ENCODE results near the gene HLCS.
A peak's percentile ranks its signal among the peaks of the same experiment; 100 is the strongest.

Gene HLCS

DNA sequence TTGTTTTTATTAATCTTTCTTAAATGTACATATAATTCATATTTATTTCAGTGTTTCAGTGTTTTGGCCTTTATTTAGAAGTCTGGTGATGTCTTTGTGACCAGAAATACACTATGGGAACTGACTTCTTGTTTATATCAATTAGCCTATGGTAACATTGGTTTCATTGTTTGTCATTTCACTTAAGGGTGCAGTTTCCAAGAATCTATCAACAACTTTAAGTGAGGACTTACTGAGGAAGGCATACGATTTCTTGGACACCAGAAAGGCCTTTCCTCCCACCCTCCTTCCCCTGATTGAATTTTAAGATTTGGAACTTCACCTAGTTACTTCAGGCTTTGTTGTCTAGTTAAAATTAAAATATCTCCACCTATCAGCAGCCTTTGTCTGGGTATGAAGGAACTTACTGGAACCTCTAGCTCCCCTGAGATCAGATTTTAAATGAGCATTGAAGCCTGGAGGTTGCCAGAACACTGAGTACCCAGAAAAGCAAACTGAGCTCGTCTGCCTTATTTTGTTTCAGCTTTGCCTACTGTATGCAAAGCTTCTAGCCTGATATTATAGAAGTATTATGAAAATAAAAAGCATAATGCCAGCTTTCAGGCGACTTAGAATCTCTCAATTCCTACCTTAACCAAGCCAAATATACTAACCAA is 34.2 kb downstream of the HLCS start:
- H3K9me3 ChIP-seq (ENCODE audit: control insufficient read depth in 5 of 5, low read length in 5 of 5): no peaks in the 10 kb centered on the region
- H3K27me3 ChIP-seq (ENCODE audit: control insufficient read depth in 5 of 5, insufficient read depth in 4 of 5, low read length in 5 of 5): no peaks in the 10 kb centered on the region
- peaks cover 3 to 38% (median 25%) of the 10 kb centered on the region in 5 donors for H3K36me3 ChIP-seq (ENCODE audit: control insufficient read depth in 5 of 5, insufficient read depth in 5 of 5, low read length in 5 of 5)
- no peak overlapping the region for H3K9ac ChIP-seq (ENCODE audit: low read length in 5 of 5)
- H3K4me3 ChIP-seq (ENCODE audit: low read depth in 1 of 5, low read length in 5 of 5): no peak overlapping the region
- H3K4me1 ChIP-seq (ENCODE audit: control insufficient read depth in 5 of 5, insufficient read depth in 5 of 5, low read length in 5 of 5): peaks cover 0 to 11% (median 4%) of the 10 kb centered on the region in 5 donors
- no peak overlapping the region for H3K27ac ChIP-seq (ENCODE audit: low read depth, low read length)

DNA sequence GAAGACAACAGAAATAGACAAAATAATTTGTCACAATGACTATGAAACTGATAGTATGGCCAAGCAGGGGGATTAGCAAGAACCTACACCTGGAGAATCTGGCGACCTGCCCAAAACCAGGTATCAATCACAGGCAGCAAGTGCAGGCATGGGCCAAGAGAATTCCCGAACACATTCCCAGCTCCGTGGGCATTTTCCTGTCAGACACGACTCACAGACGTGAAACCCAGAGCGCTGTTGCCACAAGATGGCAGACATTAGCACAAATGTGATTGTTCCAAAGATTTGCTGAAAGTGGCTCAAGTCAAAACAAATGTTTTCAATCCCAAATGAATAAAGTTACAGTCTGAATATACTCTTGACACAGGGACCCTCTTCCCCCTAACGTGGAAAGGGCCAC is 36.8 kb downstream of the HLCS start:
- H3K4me1 ChIP-seq (ENCODE audit: control insufficient read depth in 5 of 5, insufficient read depth in 5 of 5, low read length in 5 of 5): peaks cover 0 to 8% (median 4%) of the 10 kb centered on the region in 5 donors
- H3K9ac ChIP-seq (ENCODE audit: low read length in 5 of 5): no peak overlapping the region
- no peaks in the 10 kb centered on the region for H3K9me3 ChIP-seq (ENCODE audit: control insufficient read depth in 5 of 5, low read length in 5 of 5)
- H3K27me3 ChIP-seq (ENCODE audit: control insufficient read depth in 5 of 5, insufficient read depth in 4 of 5, low read length in 5 of 5): no peaks in the 10 kb centered on the region
- H3K27ac ChIP-seq (ENCODE audit: low read depth, low read length): no peak overlapping the region
- H3K36me3 ChIP-seq (ENCODE audit: control insufficient read depth in 5 of 5, insufficient read depth in 5 of 5, low read length in 5 of 5): peaks cover 0 to 30% (median 15%) of the 10 kb centered on the region in 5 donors
- H3K4me3 ChIP-seq (ENCODE audit: low read depth in 1 of 5, low read length in 5 of 5): no peak overlapping the region

DNA sequence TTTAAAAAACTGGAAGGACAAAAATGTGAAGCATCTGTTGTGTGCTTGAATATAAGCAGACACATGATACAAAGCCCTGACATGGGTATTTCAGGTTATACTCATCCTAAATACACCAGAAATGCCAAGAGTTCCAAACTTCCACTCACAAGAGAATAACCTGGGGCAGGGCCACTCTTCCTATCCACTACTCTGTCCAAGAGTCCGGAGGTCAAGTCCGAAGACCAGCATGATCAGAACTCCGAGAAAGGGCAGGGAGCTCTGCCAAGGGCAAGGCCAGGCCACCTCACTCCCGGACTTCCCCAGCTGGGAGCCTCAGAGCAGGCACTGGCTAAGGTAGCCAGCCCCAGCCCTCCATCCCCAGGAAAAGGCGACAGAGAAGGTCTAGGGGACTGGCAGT is 37.5 kb downstream of the HLCS start:
- Histone ChIP-seq H3K9ac (ENCODE audit: low read length in 5 of 5) (peak overlapping the region in 1 of 5 donors; percentile 7), H3K27ac (ENCODE audit: low read depth, low read length) (no peak overlapping the region), H3K27me3 (ENCODE audit: control insufficient read depth in 5 of 5, insufficient read depth in 4 of 5, low read length in 5 of 5) (no peaks in the 10 kb centered on the region), H3K4me3 (ENCODE audit: low read depth in 1 of 5, low read length in 5 of 5) (no peak overlapping the region), H3K4me1 (ENCODE audit: control insufficient read depth in 5 of 5, insufficient read depth in 5 of 5, low read length in 5 of 5) (peaks cover 0 to 5% (median 4%) of the 10 kb centered on the region in 5 donors), H3K9me3 (ENCODE audit: control insufficient read depth in 5 of 5, low read length in 5 of 5) (no peaks in the 10 kb centered on the region), H3K36me3 (ENCODE audit: control insufficient read depth in 5 of 5, insufficient read depth in 5 of 5, low read length in 5 of 5) (peaks cover 0 to 28% (median 15%) of the 10 kb centered on the region in 5 donors)

DNA sequence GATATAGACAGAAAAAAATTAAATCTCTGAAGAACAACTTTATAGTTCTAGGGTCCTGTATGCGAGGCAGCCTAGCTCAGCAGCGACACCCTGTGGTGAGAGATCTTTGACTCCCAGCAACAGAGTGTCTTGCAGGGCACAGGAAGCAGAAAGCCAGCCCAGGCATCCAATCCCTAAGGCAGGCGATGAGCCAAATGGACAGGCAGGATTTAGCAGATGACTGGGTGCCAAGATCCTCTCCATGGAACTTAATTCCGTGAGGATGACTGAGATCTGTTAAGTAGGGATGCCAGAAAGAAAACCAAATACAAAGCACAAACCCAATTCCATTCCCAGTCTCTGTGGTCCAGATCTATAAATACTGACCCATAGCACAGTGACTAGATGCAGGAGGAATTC is 38.8 kb downstream of the HLCS start:
- H3K9ac ChIP-seq (ENCODE audit: low read length in 5 of 5): no peak overlapping the region
- H3K4me1 ChIP-seq (ENCODE audit: control insufficient read depth in 5 of 5, insufficient read depth in 5 of 5, low read length in 5 of 5): peaks cover 0 to 5% (median 4%) of the 10 kb centered on the region in 5 donors
- H3K27me3 ChIP-seq (ENCODE audit: control insufficient read depth in 5 of 5, insufficient read depth in 4 of 5, low read length in 5 of 5): no peaks in the 10 kb centered on the region
- peaks cover 0 to 23% (median 9%) of the 10 kb centered on the region in 5 donors for H3K36me3 ChIP-seq (ENCODE audit: control insufficient read depth in 5 of 5, insufficient read depth in 5 of 5, low read length in 5 of 5)
- H3K27ac ChIP-seq (ENCODE audit: low read depth, low read length): no peak overlapping the region
- H3K4me3 ChIP-seq (ENCODE audit: low read depth in 1 of 5, low read length in 5 of 5): no peak overlapping the region
- no peaks in the 10 kb centered on the region for H3K9me3 ChIP-seq (ENCODE audit: control insufficient read depth in 5 of 5, low read length in 5 of 5)

DNA sequence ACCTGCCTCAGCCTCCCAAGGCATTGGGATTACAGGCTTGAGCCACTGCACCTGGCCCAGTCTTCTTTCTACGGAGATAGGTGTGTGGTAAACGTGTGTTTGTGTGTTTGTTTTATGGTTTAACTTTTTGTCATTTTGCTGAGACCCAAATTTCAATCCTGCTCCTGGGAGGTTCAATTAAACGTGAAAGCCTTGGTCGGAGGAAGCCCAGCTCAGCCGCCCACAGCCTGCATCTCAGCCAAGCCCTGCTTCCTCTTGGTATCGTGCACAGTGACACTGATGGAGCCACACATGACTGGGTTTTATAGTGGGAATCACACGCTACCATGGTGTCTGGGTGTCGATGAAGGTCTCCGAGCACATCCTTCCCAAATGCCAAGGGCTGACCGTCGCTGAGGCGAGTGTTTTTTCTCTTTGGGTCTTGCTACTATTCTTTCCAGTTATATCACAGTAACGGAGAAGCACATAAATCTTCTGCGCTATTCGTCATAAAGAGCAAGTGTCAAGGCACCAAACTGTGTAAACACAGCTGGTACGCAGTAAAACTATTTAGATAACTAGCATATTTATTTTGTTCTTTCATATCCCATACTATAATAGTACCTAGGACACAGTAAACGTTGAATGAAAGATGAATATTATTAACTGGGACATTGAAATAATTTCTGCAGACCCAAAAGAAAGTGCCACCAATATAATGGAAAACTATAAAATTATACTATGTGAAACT is 39.3 kb downstream of the HLCS start:
- H3K27ac ChIP-seq (ENCODE audit: low read depth, low read length): no peak overlapping the region

DNA sequence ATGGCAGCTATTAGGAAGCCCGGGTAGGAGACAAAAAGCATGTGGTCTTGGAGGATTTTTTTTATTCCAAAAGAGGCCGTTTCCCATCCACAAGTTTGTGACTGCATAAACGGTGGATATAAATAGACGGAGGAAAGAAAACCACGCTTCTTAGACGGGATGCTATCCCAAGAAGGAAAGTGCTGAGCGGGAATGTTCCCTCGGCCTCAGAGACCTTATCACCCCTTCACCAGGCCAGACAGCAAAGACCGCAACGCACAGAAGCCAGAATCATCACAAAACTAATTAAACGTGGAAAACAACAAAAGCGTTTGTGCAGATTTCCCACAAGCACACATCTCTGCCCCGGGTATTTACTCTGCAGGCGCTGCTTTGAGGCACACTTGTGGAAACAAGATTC is 43.2 kb downstream of the HLCS start:
- Histone ChIP-seq H3K27me3 (ENCODE audit: control insufficient read depth in 5 of 5, insufficient read depth in 4 of 5, low read length in 5 of 5) (no peaks in the 10 kb centered on the region), H3K4me1 (ENCODE audit: control insufficient read depth in 5 of 5, insufficient read depth in 5 of 5, low read length in 5 of 5) (peaks cover 0 to 5% (median 4%) of the 10 kb centered on the region in 5 donors), H3K36me3 (ENCODE audit: control insufficient read depth in 5 of 5, insufficient read depth in 5 of 5, low read length in 5 of 5) (peaks cover 0 to 12% (median 2%) of the 10 kb centered on the region in 5 donors), H3K9ac (ENCODE audit: low read length in 5 of 5) (no peak overlapping the region), H3K4me3 (ENCODE audit: low read depth in 1 of 5, low read length in 5 of 5) (no peak overlapping the region), H3K9me3 (ENCODE audit: control insufficient read depth in 5 of 5, low read length in 5 of 5) (no peaks in the 10 kb centered on the region), H3K27ac (ENCODE audit: low read depth, low read length) (no peak overlapping the region)

More for the DNA sequence above, 39.3 kb downstream of the HLCS start:
- Histone ChIP-seq H3K36me3 (ENCODE audit: control insufficient read depth in 5 of 5, insufficient read depth in 5 of 5, low read length in 5 of 5) (peaks cover 0 to 23% (median 9%) of the 10 kb centered on the region in 5 donors), H3K27me3 (ENCODE audit: control insufficient read depth in 5 of 5, insufficient read depth in 4 of 5, low read length in 5 of 5) (no peaks in the 10 kb centered on the region), H3K4me1 (ENCODE audit: control insufficient read depth in 5 of 5, insufficient read depth in 5 of 5, low read length in 5 of 5) (peaks cover 0 to 5% (median 4%) of the 10 kb centered on the region in 5 donors), H3K4me3 (ENCODE audit: low read depth in 1 of 5, low read length in 5 of 5) (no peak overlapping the region), H3K9ac (ENCODE audit: low read length in 5 of 5) (no peak overlapping the region), H3K9me3 (ENCODE audit: control insufficient read depth in 5 of 5, low read length in 5 of 5) (no peaks in the 10 kb centered on the region)

DNA sequence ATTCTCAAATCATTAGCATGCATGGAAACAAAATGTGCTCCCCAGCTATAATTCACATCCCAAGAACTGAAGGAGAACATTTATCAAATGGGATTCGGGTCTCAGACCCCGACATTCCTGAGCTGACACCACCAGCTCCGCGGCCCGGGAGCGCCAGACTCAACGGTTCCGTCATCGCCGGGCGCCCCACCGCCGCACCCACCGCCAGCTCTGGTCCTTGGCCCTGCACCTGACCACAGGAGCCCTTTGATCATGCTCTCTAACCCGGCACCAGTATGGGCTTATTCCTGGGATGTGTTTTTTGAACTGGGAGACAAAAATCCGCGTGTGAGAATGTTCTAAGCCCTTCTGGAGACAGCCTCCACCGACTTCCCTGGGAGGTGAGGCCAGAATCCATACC is 43.6 kb downstream of the HLCS start:
- H3K36me3 ChIP-seq (ENCODE audit: control insufficient read depth in 5 of 5, insufficient read depth in 5 of 5, low read length in 5 of 5): peaks cover 0 to 12% (median 2%) of the 10 kb centered on the region in 5 donors
- no peak overlapping the region for H3K4me3 ChIP-seq (ENCODE audit: low read depth in 1 of 5, low read length in 5 of 5)
- no peak overlapping the region for H3K27ac ChIP-seq (ENCODE audit: low read depth, low read length)
- no peaks in the 10 kb centered on the region for H3K27me3 ChIP-seq (ENCODE audit: control insufficient read depth in 5 of 5, insufficient read depth in 4 of 5, low read length in 5 of 5)
- H3K9ac ChIP-seq (ENCODE audit: low read length in 5 of 5): no peak overlapping the region
- H3K9me3 ChIP-seq (ENCODE audit: control insufficient read depth in 5 of 5, low read length in 5 of 5): no peaks in the 10 kb centered on the region
- peaks cover 0 to 8% (median 5%) of the 10 kb centered on the region in 5 donors for H3K4me1 ChIP-seq (ENCODE audit: control insufficient read depth in 5 of 5, insufficient read depth in 5 of 5, low read length in 5 of 5)

DNA sequence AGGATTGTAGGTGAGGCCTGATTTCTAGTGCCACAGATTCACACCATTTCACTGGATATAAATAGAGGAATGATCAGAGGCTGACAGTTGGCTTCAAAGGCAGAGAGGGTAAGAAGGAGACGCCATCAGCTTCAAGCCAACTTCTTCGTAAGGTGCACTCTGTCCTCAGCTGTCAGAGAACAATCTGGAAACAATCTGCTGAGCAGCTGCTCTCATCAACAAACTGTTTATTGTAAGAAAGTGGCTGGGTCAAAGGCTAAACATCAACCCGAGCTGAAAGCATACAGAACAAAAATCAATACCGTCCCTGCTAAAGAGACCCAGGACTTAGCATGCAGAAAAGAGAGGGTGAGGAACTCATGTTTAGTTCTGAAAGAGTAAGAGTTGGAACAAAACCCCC is 48.2 kb downstream of the HLCS start:
- Histone ChIP-seq H3K9me3 (ENCODE audit: control insufficient read depth in 5 of 5, low read length in 5 of 5) (no peaks in the 10 kb centered on the region), H3K36me3 (ENCODE audit: control insufficient read depth in 5 of 5, insufficient read depth in 5 of 5, low read length in 5 of 5) (no peaks in the 10 kb centered on the region), H3K4me1 (ENCODE audit: control insufficient read depth in 5 of 5, insufficient read depth in 5 of 5, low read length in 5 of 5) (peaks cover 0 to 15% (median 5%) of the 10 kb centered on the region in 5 donors), H3K27ac (ENCODE audit: low read depth, low read length) (no peak overlapping the region), H3K27me3 (ENCODE audit: control insufficient read depth in 5 of 5, insufficient read depth in 4 of 5, low read length in 5 of 5) (no peaks in the 10 kb centered on the region), H3K4me3 (ENCODE audit: low read depth in 1 of 5, low read length in 5 of 5) (no peak overlapping the region), H3K9ac (ENCODE audit: low read length in 5 of 5) (no peak overlapping the region)

DNA sequence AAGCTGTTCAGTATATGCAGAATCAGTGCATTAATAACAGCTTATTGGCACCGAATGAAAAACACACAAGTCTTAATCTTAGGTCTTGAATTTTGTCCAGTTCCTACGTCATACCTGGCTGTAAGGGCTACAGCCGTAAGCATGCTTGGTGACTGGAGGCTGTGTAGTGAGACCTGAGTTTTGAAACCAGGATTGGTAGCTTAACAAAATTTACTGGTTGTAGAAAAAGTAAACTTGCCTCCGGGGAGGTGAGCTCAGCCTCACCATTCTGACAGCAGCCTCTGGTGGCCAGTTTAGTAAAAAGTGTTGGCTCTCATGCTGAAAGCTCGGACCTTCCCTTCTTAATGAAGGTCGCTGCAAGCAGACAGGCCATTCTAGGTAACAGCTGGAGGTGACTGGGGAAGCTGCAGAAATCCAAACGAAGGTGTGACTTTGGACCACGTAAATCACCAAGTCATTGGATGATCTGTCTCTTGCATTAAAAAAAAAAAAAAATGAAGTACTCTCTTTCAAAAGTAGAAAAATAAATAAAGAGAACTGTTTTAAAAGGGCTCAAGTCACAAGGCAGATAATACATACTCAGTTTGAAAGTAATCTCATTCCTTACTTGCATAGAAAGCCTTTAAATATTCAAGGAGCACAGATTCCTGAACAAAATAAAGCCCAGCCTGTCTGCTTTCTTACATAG is 48.9 kb downstream of the HLCS start:
- Histone ChIP-seq H3K9ac (ENCODE audit: low read length in 5 of 5) (no peak overlapping the region), H3K4me3 (ENCODE audit: low read depth in 1 of 5, low read length in 5 of 5) (no peak overlapping the region), H3K4me1 (ENCODE audit: control insufficient read depth in 5 of 5, insufficient read depth in 5 of 5, low read length in 5 of 5) (peaks cover 0 to 15% (median 5%) of the 10 kb centered on the region in 5 donors), H3K36me3 (ENCODE audit: control insufficient read depth in 5 of 5, insufficient read depth in 5 of 5, low read length in 5 of 5) (no peaks in the 10 kb centered on the region), H3K27ac (ENCODE audit: low read depth, low read length) (no peak overlapping the region), H3K27me3 (ENCODE audit: control insufficient read depth in 5 of 5, insufficient read depth in 4 of 5, low read length in 5 of 5) (no peaks in the 10 kb centered on the region), H3K9me3 (ENCODE audit: control insufficient read depth in 5 of 5, low read length in 5 of 5) (no peaks in the 10 kb centered on the region)

DNA sequence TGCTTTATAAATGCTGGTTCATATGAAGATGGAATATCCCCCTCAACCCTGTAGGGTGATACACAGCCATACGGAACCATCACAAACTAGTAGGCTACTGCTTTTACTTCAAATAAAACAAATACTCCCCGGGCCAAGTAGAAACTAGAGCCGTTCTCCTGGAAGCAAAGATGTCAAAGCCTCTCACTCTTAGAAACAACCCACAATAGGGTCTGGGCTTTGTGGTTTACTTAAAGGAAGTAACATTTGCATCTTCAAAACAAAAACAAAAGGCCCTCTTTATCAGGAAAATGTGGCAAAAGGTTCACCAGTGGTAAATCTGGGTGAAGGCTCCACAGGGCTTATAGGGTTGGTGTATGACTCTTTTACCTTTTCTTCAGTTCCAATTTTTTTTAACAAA is 49.8 kb downstream of the HLCS start:
- no peaks in the 10 kb centered on the region for H3K27me3 ChIP-seq (ENCODE audit: control insufficient read depth in 5 of 5, insufficient read depth in 4 of 5, low read length in 5 of 5)
- no peaks in the 10 kb centered on the region for H3K9me3 ChIP-seq (ENCODE audit: control insufficient read depth in 5 of 5, low read length in 5 of 5)
- H3K4me3 ChIP-seq (ENCODE audit: low read depth in 1 of 5, low read length in 5 of 5): no peak overlapping the region
- no peaks in the 10 kb centered on the region for H3K36me3 ChIP-seq (ENCODE audit: control insufficient read depth in 5 of 5, insufficient read depth in 5 of 5, low read length in 5 of 5)
- peaks cover 0 to 15% (median 5%) of the 10 kb centered on the region in 5 donors for H3K4me1 ChIP-seq (ENCODE audit: control insufficient read depth in 5 of 5, insufficient read depth in 5 of 5, low read length in 5 of 5)
- no peak overlapping the region for H3K9ac ChIP-seq (ENCODE audit: low read length in 5 of 5)
- no peak overlapping the region for H3K27ac ChIP-seq (ENCODE audit: low read depth, low read length)
